Measurements from ENCODE around the gene SDC3. TPM values are rescaled to one million over a fixed set of nuclear protein-coding genes. Genes with fewer than 3 reads are reported as not detected.
"Not testable (repeated sequence)": the region's sequence is repeated elsewhere in the genome, so short reads cannot be mapped to it uniquely, and the experiment has no call there.

SDC3 gene
- total RNA-seq, 1 experiment from 2014 or later = 15.5 TPM

GRCh38 chr1:30876451-30877204 lies 31.9 kb downstream of the SDC3 start:
- no peak for DNase-seq (ENCODE audit: low spot score)

GRCh38 chr1:30875916-30876315 lies 32.6 kb downstream of the SDC3 start:
- DNase-seq (ENCODE audit: low spot score) = no peak

- DNase-seq (ENCODE audit: low spot score) = no peak
Measured at GRCh38 chr1:30875197-30875596, 33.4 kb downstream of the SDC3 start.

GRCh38 chr1:30874176-30874575 lies 34.4 kb downstream of the SDC3 start:
- DNase-seq (ENCODE audit: low spot score) = no peak

- DNase-seq (ENCODE audit: low spot score) = no peak
Measured at GRCh38 chr1:30872948-30873263, 35.7 kb downstream of the SDC3 start.

GRCh38 chr1:30872033-30872947 lies 36.3 kb downstream of the SDC3 start:
- DNase-seq (ENCODE audit: low spot score) = no peak

- DNase-seq (ENCODE audit: low spot score) = no peak
Measured at GRCh38 chr1:30871276-30871871, 37.2 kb downstream of the SDC3 start.

- no peak for DNase-seq (ENCODE audit: low spot score)
Measured at GRCh38 chr1:30870656-30871055, 37.9 kb downstream of the SDC3 start.

- no peak for DNase-seq (ENCODE audit: low spot score)
Measured at GRCh38 chr1:30870035-30870434, 38.5 kb downstream of the SDC3 start.

- DNase-seq (ENCODE audit: low spot score) = no peak
Measured at GRCh38 chr1:30868833-30869435, 39.6 kb downstream of the SDC3 start.

GRCh38 chr1:30868057-30868456 lies 40.5 kb downstream of the SDC3 start:
- DNase-seq (ENCODE audit: low spot score) = not testable (repeated sequence)

- DNase-seq (ENCODE audit: low spot score) = no peak
Measured at GRCh38 chr1:30867537-30867936, 41.0 kb downstream of the SDC3 start.

- no peak for DNase-seq (ENCODE audit: low spot score)
Measured at GRCh38 chr1:30866594-30866993, 42.0 kb downstream of the SDC3 start.

- no peak for DNase-seq (ENCODE audit: low spot score)
Measured at GRCh38 chr1:30864681-30865080, 43.9 kb downstream of the SDC3 start.

- no peak for DNase-seq (ENCODE audit: low spot score)
Measured at GRCh38 chr1:30863858-30864604, 44.5 kb downstream of the SDC3 start.

GRCh38 chr1:30860320-30860652 lies 48.3 kb downstream of the SDC3 start:
- no peak for DNase-seq (ENCODE audit: low spot score)

- no peak for DNase-seq (ENCODE audit: low spot score)
Measured at GRCh38 chr1:30857964-30858363, 50.6 kb downstream of the SDC3 start.

- no peak for DNase-seq (ENCODE audit: low spot score)
Measured at GRCh38 chr1:30857062-30857461, 51.5 kb downstream of the SDC3 start.

- no peak for DNase-seq (ENCODE audit: low spot score)
Measured at GRCh38 chr1:30856260-30856790, 52.2 kb downstream of the SDC3 start.

GRCh38 chr1:30855686-30856259 lies 52.8 kb downstream of the SDC3 start:
- no peak for DNase-seq (ENCODE audit: low spot score)

- DNase-seq (ENCODE audit: low spot score) = no peak
Measured at GRCh38 chr1:30853350-30853749, 55.2 kb downstream of the SDC3 start.

All from H4 (cell line).